ENCODE measurements around the gene TRABD2A.

TRABD2A gene

DNA sequence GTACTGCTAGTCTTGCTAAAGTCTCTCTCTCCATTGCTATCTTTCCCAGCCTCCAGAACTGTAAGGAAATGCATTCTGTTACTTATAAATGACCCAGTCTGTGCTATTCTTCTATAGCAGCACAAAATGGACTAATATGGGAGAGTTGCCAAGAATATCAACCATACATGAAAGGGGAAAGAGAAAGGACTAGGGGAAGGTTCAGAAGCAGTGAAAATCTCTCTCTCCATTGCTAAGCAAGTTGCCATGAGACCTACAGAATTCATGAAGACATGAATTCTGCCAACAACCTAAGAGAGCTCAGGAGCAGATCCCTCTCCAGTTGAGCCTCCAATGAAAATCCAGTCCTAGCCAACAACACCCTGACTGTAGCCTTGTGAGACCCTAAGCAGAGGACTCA, 3.6 kb upstream of the TRABD2A start:
- Histone ChIP-seq H3K4me3 (no peak overlapping the region), H3K27ac (no peak overlapping the region)
- TF ChIP-seq, protein P1, sequence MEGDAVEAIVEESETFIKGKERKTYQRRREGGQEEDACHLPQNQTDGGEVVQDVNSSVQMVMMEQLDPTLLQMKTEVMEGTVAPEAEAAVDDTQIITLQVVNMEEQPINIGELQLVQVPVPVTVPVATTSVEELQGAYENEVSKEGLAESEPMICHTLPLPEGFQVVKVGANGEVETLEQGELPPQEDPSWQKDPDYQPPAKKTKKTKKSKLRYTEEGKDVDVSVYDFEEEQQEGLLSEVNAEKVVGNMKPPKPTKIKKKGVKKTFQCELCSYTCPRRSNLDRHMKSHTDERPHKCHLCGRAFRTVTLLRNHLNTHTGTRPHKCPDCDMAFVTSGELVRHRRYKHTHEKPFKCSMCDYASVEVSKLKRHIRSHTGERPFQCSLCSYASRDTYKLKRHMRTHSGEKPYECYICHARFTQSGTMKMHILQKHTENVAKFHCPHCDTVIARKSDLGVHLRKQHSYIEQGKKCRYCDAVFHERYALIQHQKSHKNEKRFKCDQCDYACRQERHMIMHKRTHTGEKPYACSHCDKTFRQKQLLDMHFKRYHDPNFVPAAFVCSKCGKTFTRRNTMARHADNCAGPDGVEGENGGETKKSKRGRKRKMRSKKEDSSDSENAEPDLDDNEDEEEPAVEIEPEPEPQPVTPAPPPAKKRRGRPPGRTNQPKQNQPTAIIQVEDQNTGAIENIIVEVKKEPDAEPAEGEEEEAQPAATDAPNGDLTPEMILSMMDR (IDR thresholded peaks at IDR 0.05) = no peak
- DNase-seq (ENCODE audit: low spot score) = no peak

DNA sequence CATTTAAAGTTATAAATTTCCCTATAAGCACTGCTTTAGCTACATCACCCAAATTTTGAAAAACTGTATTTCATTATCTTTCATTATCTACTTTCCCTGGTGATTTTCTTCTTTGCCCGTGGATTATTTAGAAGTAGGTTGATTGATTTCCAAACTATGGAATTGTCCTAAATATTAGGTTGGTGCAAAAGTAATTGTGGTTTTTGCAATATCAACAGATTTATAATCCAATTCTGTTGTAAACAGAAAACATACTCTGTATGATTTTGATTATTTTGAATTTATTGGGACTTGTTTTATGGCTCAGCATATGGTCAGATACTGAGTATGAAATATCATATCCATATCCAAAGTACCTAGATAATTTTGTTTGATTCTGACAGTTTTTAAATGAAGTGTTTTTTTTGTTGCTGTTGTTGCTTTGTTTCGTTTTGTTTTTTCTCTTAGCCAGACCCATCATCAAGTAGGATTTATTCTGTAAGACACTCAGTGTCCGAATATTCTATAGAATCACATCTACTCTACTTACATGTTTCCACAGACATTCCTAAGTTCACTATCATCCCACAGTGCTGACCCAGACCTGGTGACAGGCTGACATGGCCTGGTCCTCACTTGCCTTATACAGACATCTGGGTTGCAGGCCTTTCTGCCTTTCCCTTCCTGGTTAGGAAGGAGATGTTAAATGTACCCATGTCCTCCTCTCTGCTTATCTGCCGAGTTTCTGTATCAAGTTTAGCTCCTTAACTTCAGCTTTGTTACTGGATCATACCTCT, 2.1 kb upstream of the TRABD2A start:
- no peak overlapping the region for H3K4me3 ChIP-seq
- H3K27ac ChIP-seq = no peak overlapping the region
- TF ChIP-seq, protein P1 (IDR thresholded peaks at IDR 0.05) = no peak
- no peak for DNase-seq (ENCODE audit: low spot score)

DNA sequence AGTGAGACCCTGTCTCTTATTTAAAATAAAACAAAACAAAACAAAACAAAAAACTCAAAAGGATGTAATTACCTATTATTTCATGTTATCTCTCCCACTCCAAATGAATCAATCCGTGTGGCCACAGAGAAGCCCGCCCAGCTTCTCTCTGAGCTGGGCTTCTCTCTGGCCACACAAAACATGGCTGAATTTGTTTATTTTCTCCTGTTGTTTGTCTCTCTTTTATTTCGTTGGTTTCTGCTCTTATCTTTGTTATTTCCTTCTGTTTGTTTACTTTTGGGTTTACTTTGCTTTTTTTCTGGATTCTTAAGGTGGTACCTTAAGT, 1.5 kb upstream of the TRABD2A start:
- DNase-seq (ENCODE audit: low spot score) = no peak
- Histone ChIP-seq H3K27ac (no peak overlapping the region), H3K4me3 (peak overlapping the region; percentile 75)
- TF ChIP-seq, protein P1 (IDR thresholded peaks at IDR 0.05) = no peak

DNA sequence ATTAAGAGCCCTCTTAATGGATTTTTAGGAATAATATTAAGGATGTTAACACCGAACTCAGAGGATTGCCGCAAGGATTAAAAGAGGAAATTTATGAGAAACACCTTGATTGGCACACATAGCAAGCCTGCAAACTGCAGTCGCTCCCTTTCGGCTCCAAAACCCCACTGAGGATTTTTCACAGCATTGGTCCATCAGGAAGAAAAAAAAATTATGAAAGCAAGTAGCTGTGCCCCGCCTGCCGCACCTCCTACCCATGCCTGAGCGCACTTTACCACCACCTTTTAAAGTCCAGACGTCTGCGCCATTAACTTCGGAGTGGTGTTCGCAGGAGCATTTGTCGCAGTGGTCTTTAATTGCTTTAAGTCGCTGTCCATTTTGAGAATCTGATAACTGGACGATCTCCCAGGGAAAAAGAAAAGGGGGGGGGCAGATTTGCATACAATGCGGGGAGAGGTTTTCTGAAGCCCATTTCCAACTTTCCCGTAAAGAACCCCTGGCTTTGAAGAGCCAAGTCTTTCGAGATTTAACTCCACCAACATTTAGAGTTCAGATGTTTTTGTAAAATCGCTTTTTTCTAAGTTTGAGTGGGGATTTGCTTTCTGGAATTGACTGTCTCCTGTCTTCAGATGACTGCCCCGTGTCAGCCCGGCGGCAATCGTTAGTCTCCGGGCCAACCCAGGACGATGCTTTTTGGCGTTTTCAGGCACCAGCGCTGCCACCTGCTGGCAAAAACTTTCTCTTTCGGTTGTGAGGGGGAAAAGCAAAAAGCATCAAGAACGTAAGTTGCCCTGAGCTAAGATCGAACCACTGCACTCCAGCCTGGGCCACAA, 913 bp upstream of the TRABD2A start:
- TF ChIP-seq, protein P1 (IDR thresholded peaks at IDR 0.05) = peak; percentile 45
- peak; percentile 84 for DNase-seq (ENCODE audit: low spot score)
- Histone ChIP-seq H3K4me3 (peak overlapping the region; percentile 75), H3K27ac (no peak overlapping the region)

DNA sequence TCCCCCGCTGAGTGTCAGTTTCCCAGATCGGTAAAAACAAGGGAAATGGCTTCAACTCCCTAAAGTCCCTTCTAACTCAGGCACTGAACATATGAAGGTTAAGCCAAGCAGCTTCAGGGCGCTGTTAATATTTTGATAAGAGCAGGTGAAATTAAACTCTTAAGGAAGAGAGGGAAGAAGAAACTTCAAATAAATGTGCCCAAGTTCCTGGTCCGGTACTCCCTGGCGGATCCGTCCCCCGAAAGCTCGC, 564 bp downstream of the TRABD2A start:
- Histone ChIP-seq H3K4me3 (peak overlapping the region; percentile 75), H3K27ac (no peak overlapping the region)
- DNase-seq (ENCODE audit: low spot score) = no peak
- TF ChIP-seq, protein P1 (IDR thresholded peaks at IDR 0.05) = no peak

DNA sequence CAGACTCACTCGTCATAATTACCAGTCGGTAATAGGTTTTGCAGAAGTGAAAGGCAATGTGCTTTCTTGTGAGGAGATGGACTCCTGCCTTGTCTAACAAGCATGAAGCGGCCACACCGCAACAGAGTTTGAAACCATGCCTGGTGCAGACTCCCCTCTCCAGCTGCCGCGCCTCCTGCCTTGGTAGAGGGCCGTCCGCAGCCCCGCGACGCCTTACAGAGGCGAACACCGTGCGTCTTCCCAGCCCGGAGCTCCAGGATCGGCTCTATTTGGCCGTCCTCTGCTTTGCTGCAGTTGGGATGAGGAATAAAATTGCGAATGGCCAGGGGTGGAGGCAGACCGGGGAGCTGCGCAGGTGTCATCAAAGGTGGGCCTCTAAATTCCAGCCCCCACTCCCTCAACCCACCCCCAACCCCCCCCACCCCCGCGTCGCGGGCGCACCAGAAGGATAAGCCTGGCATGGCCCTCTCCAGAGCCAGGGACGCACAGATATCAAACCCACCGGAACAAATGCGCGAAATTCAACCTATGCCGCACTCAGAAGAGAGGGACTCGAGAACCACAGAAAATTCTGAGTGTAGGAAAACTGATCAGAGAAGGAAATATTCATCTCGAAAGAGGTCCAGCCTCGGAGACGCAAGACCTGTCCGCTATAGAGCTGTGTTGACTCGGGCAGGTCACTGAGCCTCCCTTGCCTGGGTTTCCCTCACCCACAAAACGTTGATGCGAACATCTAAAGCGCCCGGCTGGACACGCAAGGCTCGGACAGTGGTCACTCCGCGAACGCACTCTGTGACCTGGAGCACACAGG, 1.1 kb downstream of the TRABD2A start:
- Histone ChIP-seq H3K4me3 (peak overlapping the region; percentile 75), H3K27ac (no peak overlapping the region)
- DNase-seq (ENCODE audit: low spot score) = no peak
- TF ChIP-seq, protein P1 (IDR thresholded peaks at IDR 0.05) = no peak
